ENCODE data around the gene ERBB3. TPM values are rescaled to one million over a fixed set of nuclear protein-coding genes. Genes with fewer than 3 reads are reported as not detected.
A peak's percentile ranks its signal among the peaks of the same experiment; 100 is the strongest.

Gene ERBB3
- total RNA-seq, 2 donors from 2014 or later, result 45.7 to 51.8 TPM

DNA sequence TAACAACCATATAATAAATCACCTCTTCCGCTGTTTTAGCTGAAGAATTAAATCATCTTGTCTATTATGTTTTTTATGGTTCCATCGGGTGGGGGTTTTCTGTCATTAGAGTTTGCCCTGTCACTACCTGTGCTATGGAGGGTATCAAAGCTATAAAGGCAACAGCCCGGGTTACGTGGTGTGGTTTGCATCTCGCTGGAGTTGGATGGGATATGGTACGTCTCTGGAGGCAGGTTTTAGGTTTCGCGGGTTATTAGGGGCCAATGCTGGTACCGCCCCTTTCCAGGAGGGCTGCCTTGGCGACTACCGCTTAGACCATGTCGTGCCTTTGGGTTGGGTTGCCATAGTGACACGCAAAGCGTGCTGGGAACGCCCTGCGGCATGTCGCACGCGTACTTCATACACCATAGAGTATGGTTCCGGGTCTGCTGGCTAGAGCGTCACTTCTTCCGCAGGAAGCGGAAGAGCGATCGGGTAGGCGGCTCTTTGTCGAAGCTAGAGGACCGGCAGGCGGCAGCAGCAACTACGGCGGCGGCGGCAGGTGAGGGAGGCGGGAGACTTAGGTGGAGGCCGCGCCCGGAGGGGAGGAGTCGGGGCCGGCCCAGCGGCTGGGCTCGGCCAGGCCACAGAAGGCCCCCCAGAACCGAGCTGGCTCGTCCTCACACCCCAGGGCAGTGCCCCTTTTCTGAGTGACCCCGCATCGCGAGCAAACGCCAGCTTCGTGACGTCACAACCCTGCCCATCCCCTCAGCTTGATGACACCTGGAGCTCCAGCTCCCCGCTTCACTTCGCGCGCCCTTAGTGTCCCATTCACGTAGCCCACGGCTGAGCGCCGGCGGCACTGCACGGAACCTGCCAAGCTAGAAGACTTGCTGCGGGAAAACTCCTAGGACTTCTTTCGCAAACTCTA is 38.1 kb downstream of the ERBB3 start, which contains the start of gene ZC3H10:
TSS of gene ZC3H10 (plus strand) at position 489 of the 910 bp plus-strand sequence. CDS start 2,297 bp downstream, outside the sequence.
- H3K36me3 ChIP-seq (ENCODE audit: control insufficient read depth, insufficient read depth, low read length), result peaks cover 33% of the 10 kb centered on the region
- 1% methylated on average over 36 to 61 of the region's 61 CpGs for WGBS, 2 experiments (ENCODE audit: insufficient coverage in 1 of 2, insufficient read length in 1 of 2)
- H3K27me3 ChIP-seq (ENCODE audit: control insufficient read depth, insufficient read depth, low read length, poor library complexity, severe bottlenecking), result no peaks in the 10 kb centered on the region
- no peaks in the 10 kb centered on the region for H3K9me3 ChIP-seq (ENCODE audit: control insufficient read depth, low read length)
- H3K4me1 Mint-ChIP-seq, result peaks cover 19% of the 10 kb centered on the region
- peak within 1 kb of the TSS; percentile 100 for H3K27ac Mint-ChIP-seq
- H3K36me3 Mint-ChIP-seq (ENCODE audit: low read depth), result peaks cover 41% of the 10 kb centered on the region
- peak within 1 kb of the TSS; percentile 93 for H3K27ac ChIP-seq (ENCODE audit: low read depth, low read length)
- no peaks in the 10 kb centered on the region for H3K27me3 Mint-ChIP-seq (ENCODE audit: insufficient read depth)
- peak within 1 kb of the TSS; percentile 93 for H3K4me3 ChIP-seq (ENCODE audit: low read length)
- peak within 1 kb of the TSS; percentile 97 for H3K9ac ChIP-seq (ENCODE audit: extremely low read depth, low read length, poor library complexity, severe bottlenecking)
- H3K4me3 Mint-ChIP-seq, result peak within 1 kb of the TSS; percentile 96
- TF ChIP-seq, protein P1, sequence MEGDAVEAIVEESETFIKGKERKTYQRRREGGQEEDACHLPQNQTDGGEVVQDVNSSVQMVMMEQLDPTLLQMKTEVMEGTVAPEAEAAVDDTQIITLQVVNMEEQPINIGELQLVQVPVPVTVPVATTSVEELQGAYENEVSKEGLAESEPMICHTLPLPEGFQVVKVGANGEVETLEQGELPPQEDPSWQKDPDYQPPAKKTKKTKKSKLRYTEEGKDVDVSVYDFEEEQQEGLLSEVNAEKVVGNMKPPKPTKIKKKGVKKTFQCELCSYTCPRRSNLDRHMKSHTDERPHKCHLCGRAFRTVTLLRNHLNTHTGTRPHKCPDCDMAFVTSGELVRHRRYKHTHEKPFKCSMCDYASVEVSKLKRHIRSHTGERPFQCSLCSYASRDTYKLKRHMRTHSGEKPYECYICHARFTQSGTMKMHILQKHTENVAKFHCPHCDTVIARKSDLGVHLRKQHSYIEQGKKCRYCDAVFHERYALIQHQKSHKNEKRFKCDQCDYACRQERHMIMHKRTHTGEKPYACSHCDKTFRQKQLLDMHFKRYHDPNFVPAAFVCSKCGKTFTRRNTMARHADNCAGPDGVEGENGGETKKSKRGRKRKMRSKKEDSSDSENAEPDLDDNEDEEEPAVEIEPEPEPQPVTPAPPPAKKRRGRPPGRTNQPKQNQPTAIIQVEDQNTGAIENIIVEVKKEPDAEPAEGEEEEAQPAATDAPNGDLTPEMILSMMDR (conservative IDR thresholded peaks at IDR 0.05), result peak; percentile 69
- H3K9me3 Mint-ChIP-seq, result no peaks in the 10 kb centered on the region
- H3K4me1 ChIP-seq (ENCODE audit: control insufficient read depth, insufficient read depth, low read length), result peaks cover 5% of the 10 kb centered on the region
- peak; percentile 100 for DNase-seq

GRCh38 chr12:56118688-56119357 is 38.9 kb downstream of the ERBB3 start:
- Histone ChIP-seq H3K36me3 (ENCODE audit: control insufficient read depth, insufficient read depth, low read length) (peaks cover 25% of the 10 kb centered on the region), H3K9me3 (ENCODE audit: control insufficient read depth, low read length) (no peaks in the 10 kb centered on the region), H3K9ac (ENCODE audit: extremely low read depth, low read length, poor library complexity, severe bottlenecking) (peak overlapping the region; percentile 43), H3K4me3 (ENCODE audit: low read length) (peak overlapping the region; percentile 93), H3K4me1 (ENCODE audit: control insufficient read depth, insufficient read depth, low read length) (peaks cover 5% of the 10 kb centered on the region), H3K27me3 (ENCODE audit: control insufficient read depth, insufficient read depth, low read length, poor library complexity, severe bottlenecking) (no peaks in the 10 kb centered on the region), H3K27ac (ENCODE audit: low read depth, low read length) (peak overlapping the region; percentile 71)
- peaks cover 21% of the 10 kb centered on the region for H3K4me1 Mint-ChIP-seq
- no peaks in the 10 kb centered on the region for H3K27me3 Mint-ChIP-seq (ENCODE audit: insufficient read depth)
- TF ChIP-seq, protein P1 (conservative IDR thresholded peaks at IDR 0.05), result no peak
- peak overlapping the region; percentile 96 for H3K4me3 Mint-ChIP-seq
- no peaks in the 10 kb centered on the region for H3K9me3 Mint-ChIP-seq
- DNase-seq, result peak; percentile 59
- H3K27ac Mint-ChIP-seq, result peak overlapping the region; percentile 100
- WGBS, 2 experiments (ENCODE audit: insufficient coverage in 1 of 2, insufficient read length in 1 of 2), result 30 to 39% methylated on average over 10 to 13 of the region's 13 CpGs
- peaks cover 33% of the 10 kb centered on the region for H3K36me3 Mint-ChIP-seq (ENCODE audit: low read depth)

DNA sequence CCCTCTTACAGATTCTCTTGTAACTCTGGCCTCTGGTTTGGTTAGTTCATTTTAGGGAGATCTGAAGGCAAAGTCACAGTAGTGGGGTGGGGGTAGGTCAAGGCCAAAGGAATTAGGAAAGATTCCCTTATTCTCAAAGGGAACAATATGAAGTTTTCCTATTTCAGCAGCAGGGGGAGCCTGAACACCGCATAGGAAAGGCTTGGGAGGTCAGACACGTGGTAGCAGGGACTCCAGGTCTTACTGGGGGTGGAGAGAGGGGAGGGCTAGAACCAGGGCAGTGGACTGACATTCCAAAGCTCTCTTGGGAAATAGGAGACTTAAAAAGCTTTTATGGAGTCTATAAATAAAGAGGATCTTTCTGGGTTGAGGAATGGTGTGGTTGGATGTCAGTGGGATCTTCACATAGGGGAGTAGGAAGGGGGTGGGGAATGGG is 39.4 kb downstream of the ERBB3 start:
- H3K36me3 ChIP-seq (ENCODE audit: control insufficient read depth, insufficient read depth, low read length), result peaks cover 20% of the 10 kb centered on the region
- WGBS, 2 experiments (ENCODE audit: insufficient coverage in 1 of 2, insufficient read length in 1 of 2), result 0% methylated on average over 2 of the region's 2 CpGs; no CpG with 5 or more reads in 1 of the 2 experiments
- H3K9ac ChIP-seq (ENCODE audit: extremely low read depth, low read length, poor library complexity, severe bottlenecking), result no peak overlapping the region
- no peaks in the 10 kb centered on the region for H3K9me3 Mint-ChIP-seq
- H3K4me1 ChIP-seq (ENCODE audit: control insufficient read depth, insufficient read depth, low read length), result peaks cover 5% of the 10 kb centered on the region
- H3K4me3 Mint-ChIP-seq, result peak overlapping the region; percentile 96
- no peaks in the 10 kb centered on the region for H3K27me3 ChIP-seq (ENCODE audit: control insufficient read depth, insufficient read depth, low read length, poor library complexity, severe bottlenecking)
- DNase-seq, result peak; percentile 94
- no peak overlapping the region for H3K27ac ChIP-seq (ENCODE audit: low read depth, low read length)
- peaks cover 30% of the 10 kb centered on the region for H3K36me3 Mint-ChIP-seq (ENCODE audit: low read depth)
- peaks cover 27% of the 10 kb centered on the region for H3K4me1 Mint-ChIP-seq
- no peaks in the 10 kb centered on the region for H3K9me3 ChIP-seq (ENCODE audit: control insufficient read depth, low read length)
- H3K27ac Mint-ChIP-seq, result peak overlapping the region; percentile 100
- H3K27me3 Mint-ChIP-seq (ENCODE audit: insufficient read depth), result no peaks in the 10 kb centered on the region
- peak overlapping the region; percentile 93 for H3K4me3 ChIP-seq (ENCODE audit: low read length)
- TF ChIP-seq, protein P1 (conservative IDR thresholded peaks at IDR 0.05), result peak; percentile 85
